Measurements from ENCODE around the gene CCDC170. TPM values are rescaled to one million over a fixed set of nuclear protein-coding genes. Genes with fewer than 3 reads are reported as not detected.

Gene CCDC170
- total RNA-seq, 1 donor from 2014 or later, result 0.31 TPM

GRCh38 chr6:151661928-151662327 is 168.1 kb downstream of the CCDC170 start:
- H3K4me3 Mint-ChIP-seq (ENCODE audit: unreplicated experiment), result no peak overlapping the region
- TF ChIP-seq CTCF (IDR thresholded peaks at IDR 0.05; ENCODE audit: unreplicated experiment), result no peak
- H3K27ac Mint-ChIP-seq (ENCODE audit: unreplicated experiment), result no peak overlapping the region
- H3K4me1 Mint-ChIP-seq (ENCODE audit: unreplicated experiment), result no peaks in the 10 kb centered on the region
- peak; percentile 18 for DNase-seq (ENCODE audit: low spot score)
- H3K27me3 Mint-ChIP-seq (ENCODE audit: unreplicated experiment), result no peaks in the 10 kb centered on the region
- H3K9me3 Mint-ChIP-seq (ENCODE audit: unreplicated experiment), result no peaks in the 10 kb centered on the region
- no peaks in the 10 kb centered on the region for H3K36me3 Mint-ChIP-seq (ENCODE audit: low read depth, unreplicated experiment)

DNA sequence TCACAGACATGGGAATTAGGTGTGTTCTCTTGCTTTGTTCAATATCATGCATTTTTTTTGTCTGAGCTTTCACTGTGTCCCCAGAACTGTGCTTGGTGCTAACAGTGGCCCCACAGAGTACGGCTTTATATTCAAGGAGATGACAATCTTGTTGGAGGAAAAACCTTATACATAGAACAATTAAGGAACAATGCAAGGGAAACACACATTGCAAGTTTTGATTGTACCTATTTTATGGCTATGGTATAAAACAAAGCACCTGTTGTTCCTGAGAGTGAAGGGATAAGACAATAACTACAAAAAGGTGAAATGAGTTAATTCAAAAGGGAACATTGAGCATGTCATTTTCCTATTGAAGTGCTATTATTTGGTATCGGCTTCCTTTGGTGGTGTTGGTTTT is 169.7 kb downstream of the CCDC170 start:
- Mint-ChIP-seq H3K27me3 (ENCODE audit: unreplicated experiment) (no peaks in the 10 kb centered on the region), H3K9me3 (ENCODE audit: unreplicated experiment) (no peaks in the 10 kb centered on the region), H3K27ac (ENCODE audit: unreplicated experiment) (no peak overlapping the region), H3K4me3 (ENCODE audit: unreplicated experiment) (no peak overlapping the region), H3K4me1 (ENCODE audit: unreplicated experiment) (no peaks in the 10 kb centered on the region), H3K36me3 (ENCODE audit: low read depth, unreplicated experiment) (no peaks in the 10 kb centered on the region)
- no peak for TF ChIP-seq CTCF (IDR thresholded peaks at IDR 0.05; ENCODE audit: unreplicated experiment)
- no peak for DNase-seq (ENCODE audit: low spot score)

GRCh38 chr6:151664390-151664789 is 170.6 kb downstream of the CCDC170 start:
- H3K4me1 Mint-ChIP-seq (ENCODE audit: unreplicated experiment), result no peaks in the 10 kb centered on the region
- no peak overlapping the region for H3K27ac Mint-ChIP-seq (ENCODE audit: unreplicated experiment)
- H3K9me3 Mint-ChIP-seq (ENCODE audit: unreplicated experiment), result no peaks in the 10 kb centered on the region
- TF ChIP-seq CTCF (IDR thresholded peaks at IDR 0.05; ENCODE audit: unreplicated experiment), result no peak
- no peak for DNase-seq (ENCODE audit: low spot score)
- no peak overlapping the region for H3K4me3 Mint-ChIP-seq (ENCODE audit: unreplicated experiment)
- no peaks in the 10 kb centered on the region for H3K36me3 Mint-ChIP-seq (ENCODE audit: low read depth, unreplicated experiment)
- H3K27me3 Mint-ChIP-seq (ENCODE audit: unreplicated experiment), result no peaks in the 10 kb centered on the region

DNA sequence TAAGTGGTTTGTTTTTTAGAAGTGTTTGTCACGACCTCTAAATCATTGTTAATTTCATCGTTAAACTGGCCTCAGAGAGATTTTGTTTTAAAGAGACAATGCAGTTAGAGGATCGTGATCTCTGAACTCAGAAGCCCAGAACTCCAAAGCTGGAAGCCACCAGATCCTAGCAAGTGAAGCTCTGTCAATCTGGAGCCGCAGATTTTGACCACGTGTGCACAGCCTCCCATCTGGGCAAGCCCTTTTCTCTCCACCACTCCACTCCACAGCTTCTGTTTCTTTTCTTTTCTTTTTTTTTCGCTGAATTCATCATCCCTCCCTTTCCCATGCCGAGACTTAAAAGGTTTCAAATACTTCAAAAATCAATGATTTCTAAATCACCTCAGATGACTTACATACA is 171.5 kb downstream of the CCDC170 start:
- H3K4me1 Mint-ChIP-seq (ENCODE audit: unreplicated experiment), result no peaks in the 10 kb centered on the region
- no peaks in the 10 kb centered on the region for H3K36me3 Mint-ChIP-seq (ENCODE audit: low read depth, unreplicated experiment)
- no peak for TF ChIP-seq CTCF (IDR thresholded peaks at IDR 0.05; ENCODE audit: unreplicated experiment)
- DNase-seq (ENCODE audit: low spot score), result no peak
- no peaks in the 10 kb centered on the region for H3K9me3 Mint-ChIP-seq (ENCODE audit: unreplicated experiment)
- no peaks in the 10 kb centered on the region for H3K27me3 Mint-ChIP-seq (ENCODE audit: unreplicated experiment)
- H3K4me3 Mint-ChIP-seq (ENCODE audit: unreplicated experiment), result no peak overlapping the region
- H3K27ac Mint-ChIP-seq (ENCODE audit: unreplicated experiment), result no peak overlapping the region

DNA sequence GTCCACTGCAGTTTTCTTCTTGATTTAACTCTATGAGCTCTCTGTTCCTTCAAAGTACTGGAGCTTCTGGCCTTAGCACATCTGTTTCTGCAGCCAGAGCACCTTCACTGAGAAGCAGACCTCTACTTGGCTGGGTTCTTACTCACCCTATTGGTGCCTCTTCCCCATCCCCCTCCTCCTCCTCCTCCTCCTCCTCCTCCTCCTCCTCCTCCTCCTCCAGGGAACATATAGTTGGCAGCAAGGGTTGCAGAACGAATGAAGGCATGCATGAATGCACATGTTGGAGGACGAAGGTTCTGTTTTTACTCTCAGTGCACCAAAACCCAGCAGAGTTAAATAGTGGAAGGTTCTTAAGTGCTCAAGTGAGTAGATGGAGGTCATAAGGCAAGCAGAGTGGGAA is 172.7 kb downstream of the CCDC170 start:
- H3K27me3 Mint-ChIP-seq (ENCODE audit: unreplicated experiment), result no peaks in the 10 kb centered on the region
- no peaks in the 10 kb centered on the region for H3K9me3 Mint-ChIP-seq (ENCODE audit: unreplicated experiment)
- no peak overlapping the region for H3K27ac Mint-ChIP-seq (ENCODE audit: unreplicated experiment)
- no peak overlapping the region for H3K4me3 Mint-ChIP-seq (ENCODE audit: unreplicated experiment)
- no peak for DNase-seq (ENCODE audit: low spot score)
- H3K4me1 Mint-ChIP-seq (ENCODE audit: unreplicated experiment), result no peaks in the 10 kb centered on the region
- no peak for TF ChIP-seq CTCF (IDR thresholded peaks at IDR 0.05; ENCODE audit: unreplicated experiment)
- no peaks in the 10 kb centered on the region for H3K36me3 Mint-ChIP-seq (ENCODE audit: low read depth, unreplicated experiment)

Data from endothelial cell (in vitro differentiated cells).